ENCODE measurements around the gene MAP2K7. TPM values are rescaled to one million over a fixed set of nuclear protein-coding genes. Genes with fewer than 3 reads are reported as not detected.
"Not testable (repeated sequence)": the region's sequence is repeated elsewhere in the genome, so short reads cannot be mapped to it uniquely, and the experiment has no call there.

The MAP2K7 gene
- polyA plus RNA-seq, 3 donors = 31.3 to 40.5 (median 36.4) TPM

DNA sequence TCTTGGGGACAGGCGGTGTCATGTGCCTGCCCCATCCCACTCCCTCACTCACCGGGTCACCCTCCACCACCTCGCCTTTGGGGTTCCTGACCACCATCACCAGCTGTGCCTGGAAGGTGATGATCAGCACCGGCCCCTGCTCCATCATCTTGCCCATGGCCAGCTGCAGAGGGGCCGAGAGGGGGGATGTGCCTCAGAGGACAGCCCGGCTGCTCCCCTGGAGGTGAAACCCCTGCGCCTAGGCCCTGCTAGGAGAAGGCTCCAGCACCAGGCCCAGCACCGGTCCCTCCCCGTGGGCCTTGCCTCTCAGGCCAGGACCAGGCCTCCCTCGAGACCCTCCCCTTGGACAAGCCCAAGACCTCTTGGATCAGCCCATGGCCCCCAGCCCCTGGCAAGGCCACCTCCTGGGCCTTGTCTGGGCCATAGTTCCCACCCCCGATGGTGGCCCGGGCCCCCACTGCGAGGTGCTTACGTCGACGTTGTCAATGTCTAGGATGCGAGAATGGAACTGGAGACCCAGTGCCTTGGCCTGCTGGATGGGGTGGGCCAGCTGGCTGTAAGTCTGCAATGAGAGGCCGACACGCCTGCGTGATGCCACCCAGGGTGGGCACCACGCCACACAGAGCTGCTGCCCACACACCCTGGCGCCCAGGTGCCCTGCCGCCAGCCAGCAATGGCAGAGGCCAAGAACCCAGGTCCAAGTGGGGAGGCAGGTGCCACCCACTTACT lies 24.1 kb downstream of the MAP2K7 start:
- no peak for DNase-seq

- DNase-seq = no peak
Measured at GRCh38 chr19:7928334-7928706, 24.6 kb downstream of the MAP2K7 start.

GRCh38 chr19:7928741-7929701 lies 25.3 kb downstream of the MAP2K7 start:
- no peak for DNase-seq

- DNase-seq = not testable (repeated sequence)
Measured at GRCh38 chr19:7930030-7930429, 26.4 kb downstream of the MAP2K7 start.

- DNase-seq = no peak
Measured at GRCh38 chr19:7930765-7931164, 27.1 kb downstream of the MAP2K7 start.

DNA sequence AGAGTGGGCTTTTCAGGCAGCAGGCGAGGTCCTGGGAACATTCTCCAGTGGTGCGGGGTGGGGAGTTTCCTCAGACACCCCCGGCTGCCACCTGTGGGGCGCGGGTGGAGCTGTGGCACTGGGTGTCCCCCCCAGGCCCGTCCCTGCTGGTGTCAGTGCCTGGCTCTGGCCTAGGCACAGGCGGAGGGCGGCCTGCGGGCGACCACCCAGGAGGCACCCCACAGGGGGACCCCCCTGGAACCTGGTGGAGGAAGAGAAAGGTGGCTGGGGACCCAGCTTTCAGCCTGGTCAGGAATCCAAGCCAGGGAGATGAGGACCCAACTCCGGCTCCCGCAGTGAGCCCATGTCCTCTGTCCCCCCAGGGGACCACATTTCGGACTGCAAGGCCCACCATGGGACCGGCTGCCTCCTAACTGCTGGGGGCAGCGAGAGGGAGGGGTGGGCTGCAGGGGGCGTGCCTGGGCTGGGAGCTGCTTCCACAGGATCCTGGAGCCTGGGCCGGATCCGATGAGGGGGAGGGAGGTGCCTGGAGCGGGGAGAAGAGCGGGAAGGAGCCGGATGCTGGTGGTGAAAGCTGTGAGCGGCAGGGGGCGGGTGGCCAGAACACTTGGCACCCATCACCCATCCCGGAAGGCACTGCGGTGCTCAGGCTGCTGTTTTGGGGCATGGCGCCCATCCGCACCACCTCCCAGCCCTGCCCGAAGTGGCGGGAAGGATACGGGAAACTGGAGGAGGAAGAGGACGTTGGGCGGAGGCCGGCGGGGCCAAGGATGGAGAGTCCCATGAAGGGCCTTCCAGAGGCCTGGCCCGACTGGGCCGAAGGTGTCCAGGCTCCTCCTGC lies 27.8 kb downstream of the MAP2K7 start:
- no peak for DNase-seq

DNA sequence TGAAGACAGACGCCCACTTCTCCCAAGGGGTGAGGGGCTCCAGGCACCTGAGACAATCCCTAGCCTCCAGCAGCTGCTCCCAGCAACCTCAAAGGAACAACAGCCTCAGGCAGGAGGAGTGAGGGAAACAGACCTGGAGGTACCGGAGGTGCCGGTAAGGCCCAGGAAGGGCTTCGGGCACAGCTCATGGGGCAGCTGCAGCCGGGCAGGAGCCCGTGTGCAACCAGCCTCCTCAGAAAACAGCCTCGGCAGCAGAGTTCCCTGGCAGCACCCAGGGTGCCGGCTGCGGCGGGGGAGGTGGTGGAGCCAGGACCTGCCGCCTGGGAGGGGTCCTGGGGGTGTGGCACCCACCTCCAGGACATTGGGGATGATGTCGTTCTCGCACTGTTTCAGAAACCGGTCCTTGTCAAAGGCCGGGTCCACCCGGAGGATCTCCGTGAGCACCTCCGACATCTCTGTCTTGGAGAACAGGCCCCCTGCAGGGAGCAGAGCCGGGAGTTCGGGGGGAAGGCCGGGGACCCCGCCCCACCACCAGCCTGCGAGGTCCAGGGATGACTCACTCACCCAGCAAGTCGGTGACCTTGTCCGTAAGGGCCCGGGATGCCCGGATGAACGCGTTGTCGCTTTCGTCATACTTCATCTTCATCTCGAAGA lies 28.7 kb downstream of the MAP2K7 start:
- DNase-seq = no peak

- no peak for DNase-seq
Measured at GRCh38 chr19:7932930-7933300, 29.2 kb downstream of the MAP2K7 start.

GRCh38 chr19:7933411-7933810 lies 29.7 kb downstream of the MAP2K7 start:
- DNase-seq = no peak

GRCh38 chr19:7933828-7934725 lies 30.4 kb downstream of the MAP2K7 start:
- DNase-seq = no peak

DNA sequence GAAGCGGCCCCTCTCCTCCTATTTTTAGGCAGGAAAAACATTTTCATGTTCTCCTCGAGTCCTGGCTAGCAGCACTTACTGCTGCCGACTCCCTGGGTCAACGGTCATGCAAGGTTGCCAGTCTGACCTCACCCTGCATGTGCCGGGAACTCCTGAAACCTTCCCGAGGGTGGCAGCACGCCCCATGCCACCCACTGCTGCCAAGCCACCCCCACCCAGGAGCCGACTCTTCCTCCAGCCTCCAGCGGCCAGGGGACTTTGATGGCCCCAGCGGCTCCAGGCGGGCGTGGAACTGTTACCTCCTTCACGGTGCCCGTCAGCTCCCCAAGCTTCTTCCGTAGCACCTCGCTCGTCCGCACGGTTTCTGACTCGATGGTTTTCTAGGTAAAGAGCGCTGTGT lies 31.1 kb downstream of the MAP2K7 start:
- DNase-seq = no peak

DNA sequence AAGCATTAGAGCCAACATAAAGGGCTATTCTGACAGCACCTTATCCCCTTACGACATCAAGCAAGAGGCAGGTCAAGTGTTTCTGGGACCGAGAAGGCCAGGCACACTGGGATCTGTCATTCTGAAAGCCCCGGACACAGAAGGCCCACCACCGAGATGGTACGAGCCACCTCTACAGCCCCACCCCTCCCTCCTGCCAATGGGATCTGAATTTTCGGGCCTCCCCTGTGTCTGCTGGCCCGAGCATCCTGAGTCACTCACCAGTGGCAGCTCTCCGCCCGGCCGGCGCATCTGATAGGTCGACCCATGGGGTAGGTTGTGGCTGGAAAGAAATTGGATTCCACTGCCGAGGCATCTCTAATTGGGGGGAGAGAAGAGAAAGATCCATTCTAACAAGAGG lies 37.2 kb downstream of the MAP2K7 start:
- no peak for DNase-seq

- DNase-seq = no peak
Measured at GRCh38 chr19:7941895-7942596, 38.4 kb downstream of the MAP2K7 start.

- DNase-seq = no peak
Measured at GRCh38 chr19:7942981-7943443, 39.3 kb downstream of the MAP2K7 start.

DNA sequence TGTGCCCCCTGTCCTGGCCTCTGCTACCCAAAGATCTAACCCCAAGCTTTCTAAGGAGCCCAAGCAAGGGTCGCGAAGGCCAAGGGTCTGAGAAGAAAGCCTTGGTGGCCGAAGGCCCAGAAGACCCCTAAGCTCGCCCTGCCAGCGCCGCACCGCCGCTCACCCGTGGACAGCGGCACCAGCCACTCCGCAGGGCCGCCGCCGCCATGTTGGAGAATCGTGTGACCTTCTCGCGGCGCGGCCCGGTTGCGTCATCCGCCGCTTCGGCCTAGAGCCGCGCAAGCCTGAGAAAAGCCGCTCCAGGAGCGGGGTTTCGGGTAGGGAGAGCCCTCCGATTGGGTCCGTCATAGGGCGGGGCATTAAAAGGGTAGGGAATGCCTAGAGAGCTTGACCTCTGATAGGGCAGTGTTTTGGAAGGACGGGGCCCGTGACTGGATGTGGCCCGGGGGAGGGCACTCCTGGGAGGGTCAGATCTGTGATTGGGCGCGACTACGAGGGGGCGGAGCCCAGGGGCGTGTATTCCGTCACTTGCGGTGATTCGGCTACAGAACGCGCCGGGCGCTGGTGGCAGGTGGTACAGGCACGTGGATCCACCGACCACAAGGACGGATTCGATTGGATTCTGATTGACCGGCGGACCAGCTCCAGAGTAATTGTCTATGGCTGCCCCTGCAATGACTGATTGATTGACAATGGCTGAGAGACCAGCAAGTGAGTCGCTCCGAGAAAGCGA lies 39.9 kb downstream of the MAP2K7 start, which contains the start of gene TIMM44:
Gene TIMM44 (minus strand): TSS at position 223 of the 733 bp plus-strand sequence. CDS start 15 bp downstream, at position 208.
- peak; percentile 99 for DNase-seq

GRCh38 chr19:7944177-7944761 lies 40.6 kb downstream of the MAP2K7 start:
- peak; percentile 94 for DNase-seq

DNA sequence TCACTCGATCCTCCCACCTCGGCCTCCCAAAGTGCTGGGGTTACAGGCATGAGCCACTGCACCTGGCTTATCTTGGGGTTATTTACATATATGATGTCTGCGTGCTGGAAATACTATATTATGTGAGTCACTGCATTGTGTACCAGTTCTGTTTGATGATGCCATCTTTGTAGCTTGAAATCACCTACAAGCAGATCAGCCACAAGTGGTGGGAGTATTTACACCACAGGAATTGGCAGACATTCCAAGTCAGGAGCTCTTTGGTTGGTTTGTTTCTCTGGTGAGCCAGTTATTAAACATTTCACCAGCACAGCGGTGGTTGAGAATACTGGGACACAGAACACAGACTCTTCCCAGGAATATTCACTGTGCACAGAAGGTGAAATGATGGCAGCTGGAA lies 44.3 kb downstream of the MAP2K7 start:
- no peak for DNase-seq

- no peak for DNase-seq
Measured at GRCh38 chr19:7953060-7953459, 49.4 kb downstream of the MAP2K7 start.

DNA sequence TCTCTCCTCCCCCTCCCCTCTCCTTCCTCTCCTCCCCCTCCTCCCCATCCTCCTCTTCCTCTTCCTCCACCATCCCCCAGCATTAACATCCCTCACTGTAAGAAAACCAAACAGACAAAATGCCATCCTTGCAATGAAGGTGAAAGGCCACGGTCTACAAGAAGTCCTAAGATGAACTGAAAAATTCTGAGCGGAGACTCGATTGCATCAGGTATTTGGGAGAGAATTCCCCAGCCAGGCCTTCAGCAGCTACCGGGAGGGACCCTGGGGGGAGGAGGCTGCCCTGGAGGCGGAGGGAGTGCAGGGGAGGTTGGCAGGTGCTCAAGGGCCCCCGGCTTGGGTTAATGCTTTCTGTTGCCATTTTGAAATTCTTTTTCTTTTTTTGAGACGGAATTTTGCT lies 49.9 kb downstream of the MAP2K7 start:
- DNase-seq = no peak
